ENCODE measurements around the gene TGFA.

GRCh38 chr2:70498054-70498453 is 55.6 kb downstream of the TGFA start:
- no peak for TF ChIP-seq CTCF (IDR thresholded peaks at IDR 0.05)
- TF ChIP-seq POLR2A (IDR thresholded peaks at IDR 0.05), result no peak

Measured in heart left ventricle (tissue), 13 donors.